Measurements from ENCODE around the gene LMBR1L.

Gene LMBR1L

DNA sequence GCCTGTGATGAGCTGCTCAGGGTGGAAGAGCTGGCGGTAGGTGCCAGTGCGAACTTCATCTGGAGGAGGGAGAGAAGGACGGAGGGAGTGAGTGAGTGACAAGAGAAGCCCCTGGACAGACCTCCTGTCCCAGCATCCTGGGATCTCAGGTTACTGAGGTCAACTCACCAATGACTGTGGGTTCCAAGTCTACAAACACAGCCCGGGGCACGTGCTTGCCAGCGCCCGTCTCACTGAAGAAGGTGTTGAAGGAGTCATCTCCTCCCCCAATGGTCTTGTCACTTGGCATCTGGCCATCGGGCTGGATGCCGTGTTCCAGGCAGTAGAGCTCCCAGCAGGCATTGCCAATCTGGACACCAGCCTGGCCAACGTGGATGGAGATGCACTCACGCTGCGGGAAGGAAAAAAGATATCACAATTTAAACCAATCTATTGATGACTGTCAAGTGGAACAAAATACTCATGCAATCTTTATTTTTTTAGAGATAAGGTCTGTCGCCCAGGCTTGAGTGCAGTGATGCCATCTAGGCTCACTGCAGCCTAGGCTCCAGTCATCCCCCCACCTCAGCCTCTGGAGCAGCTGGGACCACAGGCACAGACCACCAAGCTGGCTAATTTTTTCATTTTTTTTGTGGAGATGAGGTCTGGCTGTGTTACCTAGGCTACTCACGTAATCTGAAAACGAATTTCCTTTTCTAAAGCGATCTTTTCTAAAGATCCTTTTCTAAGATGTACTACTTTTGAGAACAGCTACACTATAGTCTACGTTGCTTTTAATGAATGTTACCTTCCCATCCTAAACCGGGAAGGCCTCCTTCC lies 18.9 kb upstream of the LMBR1L start:
- TF ChIP-seq, protein P1, sequence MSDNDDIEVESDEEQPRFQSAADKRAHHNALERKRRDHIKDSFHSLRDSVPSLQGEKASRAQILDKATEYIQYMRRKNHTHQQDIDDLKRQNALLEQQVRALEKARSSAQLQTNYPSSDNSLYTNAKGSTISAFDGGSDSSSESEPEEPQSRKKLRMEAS (IDR thresholded peaks at IDR 0.05), result no peak
- no peak for TF ChIP-seq CREB1 (IDR thresholded peaks at IDR 0.05; ENCODE audit: low read depth)
- TF ChIP-seq CEBPB (IDR thresholded peaks at IDR 0.05), result no peak
- no peak for TF ChIP-seq TCF12 (IDR thresholded peaks at IDR 0.05; ENCODE audit: low read depth)
- no peak for TF ChIP-seq ZBTB7A (IDR thresholded peaks at IDR 0.05; ENCODE audit: low read depth)
- TF ChIP-seq TAF1 (IDR thresholded peaks at IDR 0.05; ENCODE audit: low read depth), result no peak

GRCh38 chr12:49126852-49127763 lies 16.5 kb upstream of the LMBR1L start:
- TF ChIP-seq CEBPB (IDR thresholded peaks at IDR 0.05) (0 out of 2 replicates have a peak, but pooled peaks have one; percentile 1), EP300 (IDR thresholded peaks at IDR 0.05; ENCODE audit: borderline replicate concordance) (no peak)

- TF ChIP-seq RAD21 (IDR thresholded peaks at IDR 0.05; ENCODE audit: low read depth), result peak; percentile 88
- no peak for TF ChIP-seq TAF1 (IDR thresholded peaks at IDR 0.05; ENCODE audit: low read depth)
Observed at GRCh38 chr12:49121047-49121696, 10.5 kb upstream of the LMBR1L start.

GRCh38 chr12:49111206-49111605 lies 559 bp upstream of the LMBR1L start:
- TF ChIP-seq CREB1 (IDR thresholded peaks at IDR 0.05; ENCODE audit: low read depth), result no peak
- no peak for TF ChIP-seq CEBPB (IDR thresholded peaks at IDR 0.05)
- no peak for TF ChIP-seq TAF1 (IDR thresholded peaks at IDR 0.05; ENCODE audit: low read depth)
- TF ChIP-seq TEAD4 (IDR thresholded peaks at IDR 0.05), result no peak
- no peak for TF ChIP-seq EP300 (IDR thresholded peaks at IDR 0.05; ENCODE audit: borderline replicate concordance)
- no peak for TF ChIP-seq YY1 (IDR thresholded peaks at IDR 0.05; ENCODE audit: low read depth)
- no peak for TF ChIP-seq FOXM1 (IDR thresholded peaks at IDR 0.05; ENCODE audit: borderline replicate concordance, low read depth)
- no peak for TF ChIP-seq TCF12 (IDR thresholded peaks at IDR 0.05; ENCODE audit: low read depth)
- no peak for TF ChIP-seq EGR1 (IDR thresholded peaks at IDR 0.05)
- TF ChIP-seq, protein P1 (IDR thresholded peaks at IDR 0.05), result no peak
- no peak for TF ChIP-seq ZBTB7A (IDR thresholded peaks at IDR 0.05; ENCODE audit: low read depth)
- no peak for TF ChIP-seq RAD21 (IDR thresholded peaks at IDR 0.05; ENCODE audit: low read depth)
- TF ChIP-seq, protein P2, sequence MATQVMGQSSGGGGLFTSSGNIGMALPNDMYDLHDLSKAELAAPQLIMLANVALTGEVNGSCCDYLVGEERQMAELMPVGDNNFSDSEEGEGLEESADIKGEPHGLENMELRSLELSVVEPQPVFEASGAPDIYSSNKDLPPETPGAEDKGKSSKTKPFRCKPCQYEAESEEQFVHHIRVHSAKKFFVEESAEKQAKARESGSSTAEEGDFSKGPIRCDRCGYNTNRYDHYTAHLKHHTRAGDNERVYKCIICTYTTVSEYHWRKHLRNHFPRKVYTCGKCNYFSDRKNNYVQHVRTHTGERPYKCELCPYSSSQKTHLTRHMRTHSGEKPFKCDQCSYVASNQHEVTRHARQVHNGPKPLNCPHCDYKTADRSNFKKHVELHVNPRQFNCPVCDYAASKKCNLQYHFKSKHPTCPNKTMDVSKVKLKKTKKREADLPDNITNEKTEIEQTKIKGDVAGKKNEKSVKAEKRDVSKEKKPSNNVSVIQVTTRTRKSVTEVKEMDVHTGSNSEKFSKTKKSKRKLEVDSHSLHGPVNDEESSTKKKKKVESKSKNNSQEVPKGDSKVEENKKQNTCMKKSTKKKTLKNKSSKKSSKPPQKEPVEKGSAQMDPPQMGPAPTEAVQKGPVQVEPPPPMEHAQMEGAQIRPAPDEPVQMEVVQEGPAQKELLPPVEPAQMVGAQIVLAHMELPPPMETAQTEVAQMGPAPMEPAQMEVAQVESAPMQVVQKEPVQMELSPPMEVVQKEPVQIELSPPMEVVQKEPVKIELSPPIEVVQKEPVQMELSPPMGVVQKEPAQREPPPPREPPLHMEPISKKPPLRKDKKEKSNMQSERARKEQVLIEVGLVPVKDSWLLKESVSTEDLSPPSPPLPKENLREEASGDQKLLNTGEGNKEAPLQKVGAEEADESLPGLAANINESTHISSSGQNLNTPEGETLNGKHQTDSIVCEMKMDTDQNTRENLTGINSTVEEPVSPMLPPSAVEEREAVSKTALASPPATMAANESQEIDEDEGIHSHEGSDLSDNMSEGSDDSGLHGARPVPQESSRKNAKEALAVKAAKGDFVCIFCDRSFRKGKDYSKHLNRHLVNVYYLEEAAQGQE (IDR thresholded peaks at IDR 0.05; ENCODE audit: low read depth), result no peak
- TF ChIP-seq NFIC (IDR thresholded peaks at IDR 0.05), result no peak
- no peak for TF ChIP-seq USF1 (IDR thresholded peaks at IDR 0.05)

DNA sequence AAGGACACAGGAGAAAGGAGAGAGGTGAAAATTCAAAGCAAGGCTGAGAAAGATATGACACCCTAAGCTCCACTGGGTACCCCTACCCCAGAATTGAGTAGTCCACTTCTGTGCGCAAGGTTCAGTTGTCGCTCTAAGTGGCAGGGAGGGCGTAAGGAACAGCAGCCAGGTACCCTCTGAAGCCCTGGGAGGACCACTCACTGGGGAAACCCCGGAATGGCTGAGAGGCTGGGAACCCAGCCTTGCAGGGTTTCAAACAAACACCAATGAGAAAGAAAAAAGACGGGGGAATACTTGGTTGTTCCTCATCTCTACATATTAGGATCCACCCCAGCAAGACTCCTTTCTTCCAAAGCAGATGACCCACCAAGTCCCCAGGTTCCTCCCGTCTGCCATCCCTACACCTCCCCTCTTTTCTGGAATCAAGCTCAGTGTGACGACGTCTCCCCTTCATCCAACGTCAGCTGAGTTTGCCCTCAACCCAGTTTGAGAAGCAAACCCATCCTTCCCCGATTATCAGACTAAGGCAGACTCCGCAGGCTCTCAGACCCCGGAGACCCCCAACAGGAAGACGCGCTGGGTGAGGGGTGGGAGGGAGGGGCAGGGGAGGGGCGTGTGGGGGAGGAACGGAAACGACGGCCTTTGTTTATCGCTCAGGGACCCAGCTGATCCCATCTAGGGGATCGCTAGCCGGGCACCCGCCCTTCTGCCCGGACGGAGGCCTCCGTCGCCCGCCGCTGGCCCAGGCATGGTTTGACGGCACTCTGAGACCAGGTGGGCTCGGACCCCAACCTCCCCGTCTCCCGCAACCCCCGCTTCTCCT lies 795 bp downstream of the LMBR1L start:
- no peak for TF ChIP-seq EGR1 (IDR thresholded peaks at IDR 0.05)
- TF ChIP-seq, protein P1 (IDR thresholded peaks at IDR 0.05), result no peak
- TF ChIP-seq, protein P2 (IDR thresholded peaks at IDR 0.05; ENCODE audit: low read depth), result no peak
- no peak for TF ChIP-seq FOXM1 (IDR thresholded peaks at IDR 0.05; ENCODE audit: borderline replicate concordance, low read depth)
- TF ChIP-seq ZBTB7A (IDR thresholded peaks at IDR 0.05; ENCODE audit: low read depth), result 0 out of 2 replicates have a peak, but pooled peaks have one; percentile 90

Measured in Ishikawa (cell line).